Stimulated activated CD8-positive, alpha-beta memory T cell treated with anti-CD3 and anti-CD28 coated beads, Interleukin-2, amount 100 ng/mL, for 48 hours (primary cell): ENCODE results near the gene POLR1G.

Experiments
- DNase-seq, 2 donors: peaks; one replicate each; pipeline ENCODE4 v3.0.0-alpha.2; 2020; ENCODE audit warnings: low read depth in 2 of 2

Gene POLR1G

GRCh38 chr19:45444318-45445041 lies 38.0 kb downstream of the POLR1G start:
- peak; percentile 76 to 77 for DNase-seq

- no peak for DNase-seq
Measured at GRCh38 chr19:45445139-45445538, 38.7 kb downstream of the POLR1G start.

GRCh38 chr19:45446295-45446694 lies 39.9 kb downstream of the POLR1G start:
- DNase-seq: no peak

GRCh38 chr19:45446944-45447343 lies 40.5 kb downstream of the POLR1G start:
- no peak for DNase-seq

GRCh38 chr19:45448425-45448756 lies 41.9 kb downstream of the POLR1G start:
- no peak for DNase-seq

GRCh38 chr19:45448887-45449299 lies 42.4 kb downstream of the POLR1G start:
- DNase-seq: no peak

GRCh38 chr19:45450012-45450333 lies 43.5 kb downstream of the POLR1G start:
- no peak for DNase-seq

- peak in 1 of 2 donors; percentile 20 for DNase-seq
Measured at GRCh38 chr19:45451131-45451849, 44.8 kb downstream of the POLR1G start.

GRCh38 chr19:45451850-45452387 lies 45.5 kb downstream of the POLR1G start:
- DNase-seq: no peak

GRCh38 chr19:45455707-45456499 lies 49.5 kb downstream of the POLR1G start:
- peak; percentile 66 to 67 for DNase-seq

- DNase-seq: no peak
Measured at GRCh38 chr19:45456500-45456815, 50.0 kb downstream of the POLR1G start.

GRCh38 chr19:45457776-45458175 lies 51.3 kb downstream of the POLR1G start:
- no peak for DNase-seq
